Epithelial cell of esophagus (primary cell): ENCODE results near the gene CHPF.
A peak's percentile ranks its signal among the peaks of the same experiment; 100 is the strongest.

ENCODE experiments used
- DNase-seq: peaks from one replicate; pipeline ENCODE4 v3.0.0; 2010; ENCODE audit warnings: low read depth
- H3K4me3 ChIP-seq: 2 replicates; pipeline ENCODE4 v1.5.1; 2011; ENCODE audit warnings: mild to moderate bottlenecking, low read length, control low read depth
- TF ChIP-seq, protein P1 (sequence below): IDR thresholded peaks from 2 replicates; pipeline ENCODE4 v1.5.1; 2011; ENCODE audit warnings: low read depth, mild to moderate bottlenecking, low read length, control low read depth, inconsistent platforms; ENCODE audit not compliant: insufficient read depth; ENCODE audit errors: missing control alignments

CHPF gene

DNA sequence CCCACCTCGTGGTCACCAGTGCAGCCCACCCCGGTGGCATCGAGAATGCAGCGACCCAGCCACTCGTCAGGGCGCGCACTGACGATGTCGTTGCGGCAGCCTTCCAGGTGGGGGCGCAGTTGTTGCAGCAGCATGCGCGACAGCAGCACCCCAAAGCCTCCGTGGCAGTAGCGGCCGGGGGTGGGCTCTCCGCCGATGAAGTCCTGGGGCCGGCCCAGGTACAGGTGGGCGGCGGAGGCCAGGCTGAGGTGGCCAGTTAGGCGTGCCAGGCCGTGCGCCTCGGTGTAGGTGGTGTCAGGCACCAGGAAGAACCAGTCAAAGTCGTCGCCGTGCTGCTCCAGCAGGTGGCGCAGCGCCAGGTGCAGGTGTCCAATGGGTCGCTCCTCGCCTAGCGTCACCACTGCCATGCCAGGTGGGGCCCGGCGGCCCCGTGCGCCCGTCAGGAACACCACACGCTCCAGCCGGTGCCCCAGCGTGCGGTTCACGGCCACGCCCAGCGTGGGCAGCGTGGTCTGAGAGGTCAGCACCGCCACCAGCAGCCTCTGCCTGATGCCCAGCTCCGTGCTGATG, 1.9 kb downstream of the CHPF start:
- peak; percentile 93 for DNase-seq
- TF ChIP-seq, protein P1, sequence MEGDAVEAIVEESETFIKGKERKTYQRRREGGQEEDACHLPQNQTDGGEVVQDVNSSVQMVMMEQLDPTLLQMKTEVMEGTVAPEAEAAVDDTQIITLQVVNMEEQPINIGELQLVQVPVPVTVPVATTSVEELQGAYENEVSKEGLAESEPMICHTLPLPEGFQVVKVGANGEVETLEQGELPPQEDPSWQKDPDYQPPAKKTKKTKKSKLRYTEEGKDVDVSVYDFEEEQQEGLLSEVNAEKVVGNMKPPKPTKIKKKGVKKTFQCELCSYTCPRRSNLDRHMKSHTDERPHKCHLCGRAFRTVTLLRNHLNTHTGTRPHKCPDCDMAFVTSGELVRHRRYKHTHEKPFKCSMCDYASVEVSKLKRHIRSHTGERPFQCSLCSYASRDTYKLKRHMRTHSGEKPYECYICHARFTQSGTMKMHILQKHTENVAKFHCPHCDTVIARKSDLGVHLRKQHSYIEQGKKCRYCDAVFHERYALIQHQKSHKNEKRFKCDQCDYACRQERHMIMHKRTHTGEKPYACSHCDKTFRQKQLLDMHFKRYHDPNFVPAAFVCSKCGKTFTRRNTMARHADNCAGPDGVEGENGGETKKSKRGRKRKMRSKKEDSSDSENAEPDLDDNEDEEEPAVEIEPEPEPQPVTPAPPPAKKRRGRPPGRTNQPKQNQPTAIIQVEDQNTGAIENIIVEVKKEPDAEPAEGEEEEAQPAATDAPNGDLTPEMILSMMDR, result peak; percentile 88
- peak overlapping the region; percentile 79 for H3K4me3 ChIP-seq

DNA sequence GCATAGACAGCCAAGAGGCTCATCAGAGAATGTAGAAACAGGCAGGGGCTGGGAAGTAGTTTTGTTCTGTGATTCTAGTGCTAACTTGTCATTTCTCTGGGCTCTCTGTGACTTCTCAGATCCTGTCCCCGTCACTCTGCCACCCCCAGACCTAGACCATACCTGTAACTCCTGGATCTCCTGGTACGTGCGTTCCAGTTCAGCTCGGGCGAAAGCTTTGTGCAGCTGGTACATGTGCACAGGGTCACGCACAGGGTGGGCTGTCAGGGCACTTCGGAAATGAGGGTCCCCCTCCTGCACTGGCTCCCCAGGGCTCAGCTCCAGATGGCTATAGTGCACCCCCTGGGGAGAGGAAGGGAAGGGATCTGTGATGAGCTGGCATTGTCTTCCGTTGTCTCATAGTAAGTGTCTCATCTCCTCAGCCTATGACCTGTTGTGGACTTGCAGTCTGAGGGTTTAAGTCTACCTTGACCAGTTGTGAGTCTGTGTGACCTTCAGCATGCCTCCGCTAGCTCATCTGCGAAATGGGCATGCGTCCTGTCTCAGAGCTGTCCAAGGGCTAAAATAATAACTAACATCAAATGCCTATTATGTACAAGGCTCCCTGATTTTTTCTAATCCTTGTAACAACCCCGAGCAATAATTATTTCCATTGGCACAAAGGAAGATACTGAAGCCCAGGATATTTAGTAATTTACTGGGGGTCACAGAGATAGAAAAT, 2.7 kb downstream of the CHPF start:
- H3K4me3 ChIP-seq, result no peak overlapping the region
- TF ChIP-seq, protein P1, result no peak
- no peak for DNase-seq

DNA sequence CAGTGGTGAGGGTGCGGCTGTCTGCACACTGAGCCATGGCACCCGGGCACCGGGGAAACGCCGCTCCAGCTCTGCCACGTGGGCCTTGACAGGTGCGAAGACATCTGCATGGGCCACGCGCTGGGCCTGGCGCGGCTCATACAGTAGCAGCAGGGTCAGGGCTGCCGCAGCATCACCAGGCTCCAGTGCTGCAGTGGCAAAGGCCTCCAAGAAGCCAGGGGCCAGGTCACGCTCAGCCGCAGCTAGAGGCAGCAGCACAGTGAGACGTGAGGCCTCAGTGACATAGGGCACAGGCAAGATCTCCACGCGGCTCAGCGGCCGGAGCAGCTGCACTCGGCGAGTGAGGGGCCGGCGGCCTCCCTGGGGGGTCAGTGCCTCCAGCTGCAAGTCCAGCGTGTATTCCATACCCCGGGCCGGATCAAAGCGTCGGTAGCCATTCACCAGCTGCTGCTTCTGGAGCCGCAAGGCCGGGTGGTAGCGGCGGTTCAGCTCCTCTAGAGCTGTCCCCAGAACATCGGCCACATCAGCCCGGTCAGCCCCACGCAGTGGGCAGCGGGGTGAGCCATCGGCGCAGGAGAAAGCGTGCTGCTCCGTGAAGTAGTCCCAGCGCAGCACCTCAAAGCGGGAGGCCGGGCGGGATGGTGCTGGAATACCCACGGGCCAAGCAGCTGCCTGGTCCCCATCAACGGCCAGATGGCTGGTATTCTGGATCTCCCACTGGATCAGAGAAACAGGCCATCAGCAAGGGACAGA, 3.5 kb downstream of the CHPF start:
- no peak for DNase-seq
- H3K4me3 ChIP-seq, result no peak overlapping the region
- TF ChIP-seq, protein P1, result no peak

DNA sequence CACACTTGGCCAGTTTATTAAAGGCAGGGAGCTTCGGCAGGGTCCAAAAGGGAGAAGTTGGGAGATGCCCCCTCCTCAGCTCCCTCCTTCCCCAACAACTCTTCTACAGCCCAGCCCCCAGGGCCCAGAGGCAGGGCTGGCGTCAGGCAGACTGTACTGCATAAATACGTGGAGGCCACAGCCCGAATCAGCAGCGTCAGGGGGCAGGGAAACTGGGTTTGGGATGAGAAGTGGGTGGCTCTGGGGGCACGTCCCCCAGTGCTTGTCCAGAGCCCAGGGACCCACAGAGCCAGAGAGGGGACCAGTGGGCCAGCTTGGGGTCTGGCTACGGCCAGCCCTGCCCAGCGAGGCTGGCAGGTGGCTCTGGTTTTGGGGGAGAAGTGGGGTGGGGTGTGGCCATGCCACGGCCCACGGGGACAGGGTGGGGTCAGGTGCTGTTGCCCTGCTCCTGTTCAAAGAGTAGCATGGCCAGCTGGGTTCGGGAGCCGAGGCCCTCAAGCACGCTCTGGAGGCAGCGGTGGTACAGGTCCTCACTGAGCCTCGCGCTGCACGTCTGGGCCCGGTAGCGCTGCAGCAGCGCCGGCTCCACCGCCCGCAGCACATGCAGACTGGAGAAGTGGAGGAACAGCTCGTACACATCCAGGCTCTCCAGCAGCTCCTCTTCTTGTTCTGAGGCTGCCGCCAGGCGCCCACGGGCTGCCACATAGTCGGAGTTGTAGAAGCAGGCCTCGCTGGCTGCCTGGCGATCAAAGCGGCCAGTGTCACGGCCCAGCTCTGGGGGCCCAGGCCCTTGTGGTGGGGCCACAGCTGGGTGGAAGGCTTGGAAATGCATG, 4.4 kb downstream of the CHPF start:
- DNase-seq, result no peak
- TF ChIP-seq, protein P1, result no peak
- no peak overlapping the region for H3K4me3 ChIP-seq

DNA sequence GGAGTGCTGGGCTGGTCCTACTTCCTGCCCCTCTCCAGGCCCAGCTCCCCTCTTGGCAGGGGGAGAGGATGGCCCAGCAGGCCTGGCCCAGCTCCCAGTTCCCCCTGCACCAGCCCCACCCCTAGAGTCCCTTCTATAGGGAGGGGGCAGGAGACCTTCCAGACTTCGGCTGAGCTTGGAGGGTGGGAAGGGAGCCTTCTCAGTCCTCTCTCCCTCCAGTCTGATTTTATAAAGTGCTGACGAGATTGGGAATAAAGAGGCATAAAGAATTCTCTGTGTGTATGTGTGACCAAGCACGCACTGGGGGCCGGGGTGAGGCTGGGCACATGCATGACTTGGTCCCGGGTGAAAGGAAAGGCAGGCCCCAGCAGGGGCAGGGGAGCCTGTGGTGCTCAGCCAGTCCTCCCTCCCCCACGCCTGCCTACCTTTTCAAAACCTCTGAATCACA, 5.1 kb downstream of the CHPF start:
- no peak overlapping the region for H3K4me3 ChIP-seq
- TF ChIP-seq, protein P1, result no peak

DNA sequence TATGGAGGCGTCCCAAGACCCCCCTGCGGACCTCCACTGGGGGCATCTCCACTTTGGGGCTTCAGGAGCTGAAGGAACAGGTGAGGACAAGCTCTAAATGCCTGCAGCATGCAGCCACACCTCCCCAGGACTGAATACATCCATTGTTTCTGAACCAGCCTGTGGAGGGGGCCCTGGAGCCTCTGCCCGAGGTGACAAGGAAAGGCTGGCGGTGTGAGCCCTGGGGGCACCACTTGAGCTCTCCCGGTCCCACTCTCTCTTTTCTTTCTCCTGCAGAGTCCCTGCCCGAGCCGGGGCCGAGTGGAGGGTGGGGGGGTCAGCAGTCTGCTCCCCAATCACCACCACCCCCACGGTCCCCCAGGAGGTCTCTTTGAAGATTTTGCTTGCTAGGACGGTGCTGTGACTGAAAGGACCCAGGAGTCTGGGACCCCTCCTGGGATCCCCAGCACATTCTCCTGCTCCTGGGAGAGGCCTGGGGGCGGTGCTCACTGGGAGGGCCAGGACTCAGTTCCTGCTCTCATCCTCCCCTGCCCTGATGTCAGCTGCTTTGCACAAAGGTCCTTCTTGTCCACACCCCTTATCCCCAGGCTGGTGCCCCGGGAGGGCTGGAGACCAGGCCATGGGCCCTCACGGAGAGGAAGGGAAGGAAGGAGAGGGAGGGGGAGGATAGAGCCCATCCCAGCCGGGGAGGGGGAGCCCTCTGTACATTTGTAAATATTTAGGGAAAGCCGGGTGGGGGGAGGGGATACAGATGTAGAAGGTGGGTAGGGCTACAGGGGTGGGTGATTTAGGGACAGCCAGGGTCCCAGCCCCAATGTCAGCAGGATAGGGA, 5.7 kb downstream of the CHPF start:
- no peak for DNase-seq
- TF ChIP-seq, protein P1, result peak; percentile 11
- H3K4me3 ChIP-seq, result no peak overlapping the region

More for the DNA sequence above, 5.1 kb downstream of the CHPF start:
- peak; percentile 37 for DNase-seq
